AG09309 (cell line): Measurements from ENCODE around the gene C14orf180.

Source experiments
- DNase-seq: peaks from one replicate; pipeline ENCODE4 v3.0.0-alpha.2; 2010; ENCODE audit warnings: low read depth
- H3K4me3 ChIP-seq: 2 replicates; pipeline ENCODE4 v1.5.1; 2011; ENCODE audit warnings: mild to moderate bottlenecking, low read depth, low read length, moderate library complexity; ENCODE audit not compliant: control insufficient read depth
- CTCF ChIP-seq: IDR thresholded peaks from 2 replicates; pipeline ENCODE4 v1.5.1; 2011; ENCODE audit warnings: mild to moderate bottlenecking, low read depth, low read length, inconsistent platforms; ENCODE audit not compliant: insufficient read depth, control insufficient read depth; ENCODE audit errors: missing control alignments

C14orf180 gene

GRCh38 chr14:104567141-104567956, 12.2 kb upstream of the C14orf180 start:
- TF ChIP-seq CTCF = no peak
- DNase-seq = no peak
- H3K4me3 ChIP-seq = no peak overlapping the region

GRCh38 chr14:104567957-104568225, 11.7 kb upstream of the C14orf180 start:
- no peak overlapping the region for H3K4me3 ChIP-seq
- no peak for DNase-seq
- no peak for TF ChIP-seq CTCF

GRCh38 chr14:104568620-104569019, 10.9 kb upstream of the C14orf180 start:
- no peak for TF ChIP-seq CTCF
- no peak overlapping the region for H3K4me3 ChIP-seq
- DNase-seq = no peak

GRCh38 chr14:104569435-104569834, 10.1 kb upstream of the C14orf180 start:
- TF ChIP-seq CTCF = no peak
- no peak for DNase-seq
- no peak overlapping the region for H3K4me3 ChIP-seq

- no peak overlapping the region for H3K4me3 ChIP-seq
- TF ChIP-seq CTCF = no peak
- DNase-seq = no peak
Observed at GRCh38 chr14:104571246-104571645, 8.3 kb upstream of the C14orf180 start.

- no peak overlapping the region for H3K4me3 ChIP-seq
- DNase-seq = no peak
- no peak for TF ChIP-seq CTCF
Observed at GRCh38 chr14:104572024-104572626, 7.4 kb upstream of the C14orf180 start.
